ENCODE data around the gene PMEPA1. TPM values are rescaled to one million over a fixed set of nuclear protein-coding genes. Genes with fewer than 3 reads are reported as not detected.

The PMEPA1 gene
- total RNA-seq, 1 experiment from 2014 or later = 89.8 TPM

DNA sequence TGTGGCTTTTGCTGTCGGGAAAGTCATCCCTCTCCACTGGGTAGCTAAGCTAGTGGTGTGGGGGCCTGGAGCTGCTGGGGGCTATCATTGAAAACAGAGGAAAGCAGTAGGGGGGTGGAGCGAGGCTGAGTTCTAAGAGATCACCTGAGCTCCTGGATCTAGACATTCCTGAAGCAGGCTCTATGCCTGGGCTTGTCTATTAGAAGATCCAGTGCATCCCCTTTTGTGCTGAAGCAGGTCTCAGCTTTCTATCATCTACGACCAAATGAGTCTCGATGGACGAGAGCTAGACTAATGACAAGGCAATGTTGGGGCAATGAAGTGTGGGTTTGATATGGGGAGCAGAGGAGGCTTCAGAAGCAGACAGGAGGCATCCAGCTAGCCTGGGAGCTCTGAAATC is 108.1 kb downstream of the PMEPA1 start:
- in situ Hi-C loops (cut with HindIII; ENCODE audit: low pct_unique_long_range_greater_than_20kb, low sequenced_read_pairs) = no loop called here

DNA sequence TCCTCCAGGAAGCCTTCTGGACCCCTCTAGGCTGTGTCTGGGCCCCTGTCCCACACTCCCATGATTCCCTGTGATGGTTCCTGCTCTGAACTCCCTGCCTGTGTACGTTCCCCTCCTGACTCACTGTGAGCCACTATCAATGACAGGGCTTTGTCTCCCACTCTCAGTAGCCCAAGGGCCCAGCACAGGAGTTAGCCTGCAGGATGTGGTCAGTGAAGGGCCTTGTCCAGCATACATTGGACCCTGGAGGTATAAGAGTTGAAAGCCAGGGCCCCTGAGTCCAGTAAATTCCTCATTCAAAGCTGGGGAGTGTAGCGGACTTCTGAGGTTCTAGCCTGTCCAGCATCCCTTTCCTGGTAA is 108.6 kb downstream of the PMEPA1 start:
- no peak for DNase-seq (ENCODE audit: low read depth, low spot score)
- POLR2A ChIA-PET = no interaction called here
- in situ Hi-C loops (cut with HindIII; ENCODE audit: low pct_unique_long_range_greater_than_20kb, low sequenced_read_pairs) (no loop called here), intact Hi-C loops (cut with micrococcal nuclease; ENCODE audit: unreplicated experiment) (no loop called here)
- CTCF ChIA-PET = no interaction called here
- no peak overlapping the region for H3K27ac ChIP-seq (ENCODE audit: low read length)
- H3K9me3 ChIP-seq (ENCODE audit: control insufficient read depth, insufficient read depth, low read depth, low read length) = no peaks in the 10 kb centered on the region
- no peaks in the 10 kb centered on the region for H3K27me3 ChIP-seq (ENCODE audit: control insufficient read depth, insufficient read depth, low read length)
- BruUV-seq (replicated peaks) = no TSS peak
- TF ChIP-seq, protein P1, sequence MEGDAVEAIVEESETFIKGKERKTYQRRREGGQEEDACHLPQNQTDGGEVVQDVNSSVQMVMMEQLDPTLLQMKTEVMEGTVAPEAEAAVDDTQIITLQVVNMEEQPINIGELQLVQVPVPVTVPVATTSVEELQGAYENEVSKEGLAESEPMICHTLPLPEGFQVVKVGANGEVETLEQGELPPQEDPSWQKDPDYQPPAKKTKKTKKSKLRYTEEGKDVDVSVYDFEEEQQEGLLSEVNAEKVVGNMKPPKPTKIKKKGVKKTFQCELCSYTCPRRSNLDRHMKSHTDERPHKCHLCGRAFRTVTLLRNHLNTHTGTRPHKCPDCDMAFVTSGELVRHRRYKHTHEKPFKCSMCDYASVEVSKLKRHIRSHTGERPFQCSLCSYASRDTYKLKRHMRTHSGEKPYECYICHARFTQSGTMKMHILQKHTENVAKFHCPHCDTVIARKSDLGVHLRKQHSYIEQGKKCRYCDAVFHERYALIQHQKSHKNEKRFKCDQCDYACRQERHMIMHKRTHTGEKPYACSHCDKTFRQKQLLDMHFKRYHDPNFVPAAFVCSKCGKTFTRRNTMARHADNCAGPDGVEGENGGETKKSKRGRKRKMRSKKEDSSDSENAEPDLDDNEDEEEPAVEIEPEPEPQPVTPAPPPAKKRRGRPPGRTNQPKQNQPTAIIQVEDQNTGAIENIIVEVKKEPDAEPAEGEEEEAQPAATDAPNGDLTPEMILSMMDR (IDR thresholded peaks at IDR 0.05) = no peak
- TF ChIP-seq SIN3A (IDR thresholded peaks at IDR 0.05; ENCODE audit: borderline replicate concordance, insufficient read depth, low read depth, low read length) = no peak
- TF ChIP-seq POLR2AphosphoS5 (IDR thresholded peaks at IDR 0.05; ENCODE audit: low read depth, low read length) = no peak
- TF ChIP-seq, protein P2, sequence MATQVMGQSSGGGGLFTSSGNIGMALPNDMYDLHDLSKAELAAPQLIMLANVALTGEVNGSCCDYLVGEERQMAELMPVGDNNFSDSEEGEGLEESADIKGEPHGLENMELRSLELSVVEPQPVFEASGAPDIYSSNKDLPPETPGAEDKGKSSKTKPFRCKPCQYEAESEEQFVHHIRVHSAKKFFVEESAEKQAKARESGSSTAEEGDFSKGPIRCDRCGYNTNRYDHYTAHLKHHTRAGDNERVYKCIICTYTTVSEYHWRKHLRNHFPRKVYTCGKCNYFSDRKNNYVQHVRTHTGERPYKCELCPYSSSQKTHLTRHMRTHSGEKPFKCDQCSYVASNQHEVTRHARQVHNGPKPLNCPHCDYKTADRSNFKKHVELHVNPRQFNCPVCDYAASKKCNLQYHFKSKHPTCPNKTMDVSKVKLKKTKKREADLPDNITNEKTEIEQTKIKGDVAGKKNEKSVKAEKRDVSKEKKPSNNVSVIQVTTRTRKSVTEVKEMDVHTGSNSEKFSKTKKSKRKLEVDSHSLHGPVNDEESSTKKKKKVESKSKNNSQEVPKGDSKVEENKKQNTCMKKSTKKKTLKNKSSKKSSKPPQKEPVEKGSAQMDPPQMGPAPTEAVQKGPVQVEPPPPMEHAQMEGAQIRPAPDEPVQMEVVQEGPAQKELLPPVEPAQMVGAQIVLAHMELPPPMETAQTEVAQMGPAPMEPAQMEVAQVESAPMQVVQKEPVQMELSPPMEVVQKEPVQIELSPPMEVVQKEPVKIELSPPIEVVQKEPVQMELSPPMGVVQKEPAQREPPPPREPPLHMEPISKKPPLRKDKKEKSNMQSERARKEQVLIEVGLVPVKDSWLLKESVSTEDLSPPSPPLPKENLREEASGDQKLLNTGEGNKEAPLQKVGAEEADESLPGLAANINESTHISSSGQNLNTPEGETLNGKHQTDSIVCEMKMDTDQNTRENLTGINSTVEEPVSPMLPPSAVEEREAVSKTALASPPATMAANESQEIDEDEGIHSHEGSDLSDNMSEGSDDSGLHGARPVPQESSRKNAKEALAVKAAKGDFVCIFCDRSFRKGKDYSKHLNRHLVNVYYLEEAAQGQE (IDR thresholded peaks at IDR 0.05; ENCODE audit: insufficient read depth in 1 of 2, low read depth in 2 of 2, low read length in 1 of 2) = no peak
- TF ChIP-seq TCF7L2 (IDR thresholded peaks at IDR 0.05; ENCODE audit: low read depth, low read length) = no peak
- no peak overlapping the region for H3K4me3 ChIP-seq (ENCODE audit: low read depth in 2 of 2, low read length in 2 of 2)
- ATAC-seq = no peak
- no peaks in the 10 kb centered on the region for H3K4me1 ChIP-seq (ENCODE audit: control insufficient read depth, insufficient read depth, low read length)
- H3K36me3 ChIP-seq (ENCODE audit: control insufficient read depth, insufficient read depth, low read length) = no peaks in the 10 kb centered on the region

More for the DNA sequence above, 108.1 kb downstream of the PMEPA1 start:
- ChIA-PET POLR2A (no interaction called here), CTCF (interaction anchor here (0.6 kb wide), 1 partner anchor 75 kb away, joined by 3 read pairs; no protein-coding TSS in a partner anchor)
- no peak for ATAC-seq
- TF ChIP-seq, protein P2 (IDR thresholded peaks at IDR 0.05; ENCODE audit: insufficient read depth in 1 of 2, low read depth in 2 of 2, low read length in 1 of 2) = no peak
- TF ChIP-seq TCF7L2 (IDR thresholded peaks at IDR 0.05; ENCODE audit: low read depth, low read length) = no peak
- no peak for TF ChIP-seq SIN3A (IDR thresholded peaks at IDR 0.05; ENCODE audit: borderline replicate concordance, insufficient read depth, low read depth, low read length)
- TF ChIP-seq, protein P1 (IDR thresholded peaks at IDR 0.05) = no peak
- no peak for TF ChIP-seq POLR2AphosphoS5 (IDR thresholded peaks at IDR 0.05; ENCODE audit: low read depth, low read length)
- H3K4me1 ChIP-seq (ENCODE audit: control insufficient read depth, insufficient read depth, low read length) = no peaks in the 10 kb centered on the region
- H3K27me3 ChIP-seq (ENCODE audit: control insufficient read depth, insufficient read depth, low read length) = no peaks in the 10 kb centered on the region
- BruUV-seq (replicated peaks) = no TSS peak
- intact Hi-C loops (cut with micrococcal nuclease; ENCODE audit: unreplicated experiment) = no loop called here
- H3K9me3 ChIP-seq (ENCODE audit: control insufficient read depth, insufficient read depth, low read depth, low read length) = no peaks in the 10 kb centered on the region
- no peaks in the 10 kb centered on the region for H3K36me3 ChIP-seq (ENCODE audit: control insufficient read depth, insufficient read depth, low read length)
- H3K4me3 ChIP-seq (ENCODE audit: low read depth in 2 of 2, low read length in 2 of 2) = no peak overlapping the region
- no peak overlapping the region for H3K27ac ChIP-seq (ENCODE audit: low read length)
- no peak for DNase-seq (ENCODE audit: low read depth, low spot score)
